ENCODE data around the gene CENPVL3. TPM values are rescaled to one million over a fixed set of nuclear protein-coding genes. Genes with fewer than 3 reads are reported as not detected.

Gene CENPVL3
- total and polyA plus RNA-seq, 2 experiments from 2014 or later: 4.4 to 4.8 TPM

- H3K27me3 Mint-ChIP-seq (ENCODE audit: insufficient read depth, low read depth, poor library complexity): no peaks in the 10 kb centered on the region
- no peaks in the 10 kb centered on the region for H3K36me3 Mint-ChIP-seq (ENCODE audit: low read depth)
- no peaks in the 10 kb centered on the region for H3K36me3 ChIP-seq (ENCODE audit: insufficient read depth)
- H3K4me3 Mint-ChIP-seq: no peak overlapping the region
- no peak overlapping the region for H3K4me2 ChIP-seq
- no peak overlapping the region for H3K4me3 ChIP-seq
- no peaks in the 10 kb centered on the region for H3F3A ChIP-seq (replicated peaks; ENCODE audit: low read depth)
- 0 out of 3 replicates have a peak, but pooled peaks cover 7% of the 10 kb centered on the region for H3K9me3 Mint-ChIP-seq
- no peak overlapping the region for H3K27ac ChIP-seq (ENCODE audit: low read depth)
- no peak overlapping the region for H3K27ac Mint-ChIP-seq
- no peaks in the 10 kb centered on the region for H3K9me2 ChIP-seq (ENCODE audit: insufficient read depth)
- H3K27me3 ChIP-seq (ENCODE audit: insufficient read depth): no peaks in the 10 kb centered on the region
- DNase-seq (ENCODE audit: low spot score) (no peak), ATAC-seq (no peak)
- H3K79me2 ChIP-seq (replicated peaks; ENCODE audit: insufficient read depth): no peaks in the 10 kb centered on the region
- peaks cover 3% of the 10 kb centered on the region; the same call in 1 of the 2 replicates for H3K4me1 ChIP-seq (ENCODE audit: insufficient read depth)
- no peak overlapping the region for H2AFZ ChIP-seq
- no peaks in the 10 kb centered on the region for H4K20me1 ChIP-seq (replicated peaks; ENCODE audit: insufficient read depth)
- TF ChIP-seq REST (IDR thresholded peaks at IDR 0.05; ENCODE audit: unreplicated experiment): no peak
- no peak for TF ChIP-seq EZH2 (IDR thresholded peaks at IDR 0.05; ENCODE audit: low read depth, unreplicated experiment)
- no peak for TF ChIP-seq ZNF331 (CRISPR knock-in tag; IDR thresholded peaks at IDR 0.05; ENCODE audit: low read depth)
- no peak for TF ChIP-seq EZH2phosphoT487 (IDR thresholded peaks at IDR 0.05; ENCODE audit: unreplicated experiment)
- TF ChIP-seq CTCF (conservative IDR thresholded peaks at IDR 0.05; ENCODE audit: low read depth in 2 of 2): no peak
- no peak for TF ChIP-seq ETS1 (IDR thresholded peaks at IDR 0.05)
- no peak for TF ChIP-seq STAT1 (IDR thresholded peaks at IDR 0.05; ENCODE audit: unreplicated experiment)
- TF ChIP-seq POLR2AphosphoS5 (IDR thresholded peaks at IDR 0.05; ENCODE audit: low read depth): no peak
- TF ChIP-seq NANOG (IDR thresholded peaks at IDR 0.05; ENCODE audit: borderline replicate concordance): no peak
- TF ChIP-seq CREB1 (CRISPR knock-in tag; IDR thresholded peaks at IDR 0.05; ENCODE audit: low read depth): no peak
- H3K4me1 Mint-ChIP-seq: peaks cover 4% of the 10 kb centered on the region; the same call in 2 of the 3 replicates
Measured at GRCh38 chrX:51568586-51568985, 50.1 kb downstream of the CENPVL3 start.

Other genes with a start within 250 kb of the CENPVL3 start
- 39.2 and 52.7 TPM in 2 replicates for gene NUDT11, start 122.3 kb downstream of the CENPVL3 start, total RNA-seq (2014; rRNA removed; shearing (Covaris generic))
- gene NUDT11, start 122.3 kb downstream of the CENPVL3 start, polyA plus RNA-seq (2016; fragmentation: Nextera tagmentation; extraction: Ambion mirVana): 25.0 and 27.5 TPM in 2 replicates
- 4.4 and 5.2 TPM in 2 replicates for gene CENPVL2, start 63.9 kb upstream of the CENPVL3 start, total RNA-seq (2014; rRNA removed; shearing (Covaris generic))
- 2.3 and 2.9 TPM in 2 replicates for gene CENPVL2, start 63.9 kb upstream of the CENPVL3 start, polyA plus RNA-seq (2016; fragmentation: Nextera tagmentation; extraction: Ambion mirVana)
- gene CENPVL1, start 91.6 kb upstream of the CENPVL3 start, total RNA-seq (2014; rRNA removed; shearing (Covaris generic)): 4.4 and 5.2 TPM in 2 replicates
- 2.3 and 2.9 TPM in 2 replicates for gene CENPVL1, start 91.6 kb upstream of the CENPVL3 start, polyA plus RNA-seq (2016; fragmentation: Nextera tagmentation; extraction: Ambion mirVana)
- gene GSPT2, start 124.5 kb upstream of the CENPVL3 start, total RNA-seq (2014; rRNA removed; shearing (Covaris generic)): 19.5 and 21.6 TPM in 2 replicates
- 23.6 and 26.2 TPM in 2 replicates for gene GSPT2, start 124.5 kb upstream of the CENPVL3 start, polyA plus RNA-seq (2016; fragmentation: Nextera tagmentation; extraction: Ambion mirVana)

All from GM23338 (cell line).